HG03354 (cell line): ENCODE measurements around the gene DSG2.
"Not testable (repeated sequence)": the region's sequence is repeated elsewhere in the genome, so short reads cannot be mapped to it uniquely, and the experiment has no call there.

Experiments
- ATAC-seq: cut with Tn5 transposase; IDR thresholded peaks from one replicate; pipeline ENCODE4 v1.9.1; 2021; ENCODE audit warnings: mild to moderate bottlenecking; ENCODE audit not compliant: unreplicated experiment, poor library complexity, severe bottlenecking

The DSG2 gene

GRCh38 chr18:31498574-31499524, 872 bp downstream of the DSG2 start:
- peak; percentile 28 for ATAC-seq

GRCh38 chr18:31500051-31500688, 2.2 kb downstream of the DSG2 start:
- ATAC-seq: peak; percentile 84

- ATAC-seq: no peak
Observed at GRCh38 chr18:31503011-31503410, 5.0 kb downstream of the DSG2 start.

GRCh38 chr18:31504455-31505147, 6.6 kb downstream of the DSG2 start:
- no peak for ATAC-seq

- ATAC-seq: no peak
Observed at GRCh38 chr18:31505156-31505555, 7.2 kb downstream of the DSG2 start.

- ATAC-seq: no peak
Observed at GRCh38 chr18:31506024-31506742, 8.2 kb downstream of the DSG2 start.

GRCh38 chr18:31507124-31507523, 9.1 kb downstream of the DSG2 start:
- not testable (repeated sequence) for ATAC-seq

GRCh38 chr18:31508781-31509180, 10.8 kb downstream of the DSG2 start:
- no peak for ATAC-seq

- ATAC-seq: no peak
Observed at GRCh38 chr18:31509571-31509970, 11.6 kb downstream of the DSG2 start.

GRCh38 chr18:31510319-31510718, 12.3 kb downstream of the DSG2 start:
- no peak for ATAC-seq

- no peak for ATAC-seq
Observed at GRCh38 chr18:31511098-31511497, 13.1 kb downstream of the DSG2 start.

- no peak for ATAC-seq
Observed at GRCh38 chr18:31512203-31512764, 14.3 kb downstream of the DSG2 start.

- ATAC-seq: no peak
Observed at GRCh38 chr18:31513189-31513935, 15.4 kb downstream of the DSG2 start.

- no peak for ATAC-seq
Observed at GRCh38 chr18:31516437-31516836, 18.5 kb downstream of the DSG2 start.

- no peak for ATAC-seq
Observed at GRCh38 chr18:31526374-31526773, 28.4 kb downstream of the DSG2 start.

GRCh38 chr18:31533236-31533635, 35.3 kb downstream of the DSG2 start:
- ATAC-seq: no peak

- no peak for ATAC-seq
Observed at GRCh38 chr18:31538837-31539236, 40.9 kb downstream of the DSG2 start.

- no peak for ATAC-seq
Observed at GRCh38 chr18:31546476-31546875, 48.5 kb downstream of the DSG2 start.

GRCh38 chr18:31548853-31549252, 50.9 kb downstream of the DSG2 start:
- ATAC-seq: no peak
